CD14-positive monocyte (primary cell): ENCODE measurements around the gene ST3GAL3. TPM values are rescaled to one million over a fixed set of nuclear protein-coding genes. Genes with fewer than 3 reads are reported as not detected.

Experiments used
- DNase-seq, 3 donors: peaks; one replicate each; pipeline ENCODE4 v3.0.0-alpha.2; 2011 to 2022
- H2AFZ ChIP-seq: 2 replicates; pipeline ENCODE4 v1.6.0; 2012; ENCODE audit warnings: mild to moderate bottlenecking, low read depth, low read length, inconsistent platforms; ENCODE audit not compliant: insufficient read depth, poor library complexity, severe bottlenecking
- H3K27ac ChIP-seq, 2 donors: 1 replicate in 1 of 2; 2 replicates in 1 of 2; pipeline ENCODE4 v1.5.1; 2012 to 2013; ENCODE audit warnings: low read length in 2 of 2, control low read depth in 1 of 2, inconsistent platforms in 1 of 2, low read depth in 1 of 2, mild to moderate bottlenecking in 1 of 2
- H3K27me3 ChIP-seq, 2 donors: one replicate each; pipeline versions ENCODE4 v1.6.0 to v1.6.1; 2011 to 2013; ENCODE audit warnings: low read length in 2 of 2; ENCODE audit not compliant: control insufficient read depth in 2 of 2, insufficient read depth in 2 of 2
- H3K36me3 ChIP-seq, 2 donors: replicated peaks in 1 of 2; 1 replicate in 1 of 2; 2 replicates in 1 of 2; pipeline versions ENCODE4 v1.5.1 to v1.6.1; 2012 to 2013; ENCODE audit warnings: low read length in 2 of 2, control low read depth in 1 of 2, inconsistent platforms in 1 of 2, mild to moderate bottlenecking in 1 of 2; ENCODE audit not compliant: insufficient read depth in 2 of 2, control insufficient read depth in 1 of 2
- H3K4me1 ChIP-seq, 2 donors: 1 replicate in 1 of 2; 2 replicates in 1 of 2; pipeline versions ENCODE4 v1.5.1 to v1.6.1; 2012 to 2013; ENCODE audit warnings: low read length in 2 of 2, control low read depth in 1 of 2, inconsistent platforms in 1 of 2, mild to moderate bottlenecking in 1 of 2, moderate library complexity in 1 of 2; ENCODE audit not compliant: insufficient read depth in 2 of 2, control insufficient read depth in 1 of 2
- H3K4me2 ChIP-seq: replicated peaks from 2 replicates; pipeline ENCODE3; 2012; ENCODE audit warnings: low read length, moderate library complexity, mild to moderate bottlenecking; ENCODE audit not compliant: poor library complexity, severe bottlenecking; ENCODE audit errors: extremely low read depth
- H3K4me3 ChIP-seq, 3 experiments: fragments of 200-600 bp in 1 of 3; sonication (generic) in 1 of 3; replicated peaks in 1 of 3; 1 replicate in 2 of 3; 2 replicates in 1 of 3; pipeline ENCODE4 v1.5.1; 2011 to 2013; ENCODE audit warnings: low read length in 3 of 3, mild to moderate bottlenecking in 3 of 3, control low read depth in 2 of 3, low read depth in 2 of 3, inconsistent platforms in 1 of 3, moderate library complexity in 1 of 3
- H3K79me2 ChIP-seq: 2 replicates; pipeline ENCODE4 v1.6.0; 2012; ENCODE audit warnings: mild to moderate bottlenecking, control low read depth, inconsistent platforms, low read length, moderate library complexity; ENCODE audit not compliant: insufficient read depth
- H3K9ac ChIP-seq: 2 replicates; pipeline ENCODE4 v1.6.0; 2017; ENCODE audit warnings: low read length, mild to moderate bottlenecking; ENCODE audit not compliant: insufficient read depth, poor library complexity, severe bottlenecking
- H3K9me3 ChIP-seq, 2 donors: replicated peaks in 1 of 2; 1 replicate in 1 of 2; 2 replicates in 1 of 2; pipeline versions ENCODE4 v1.5.1 to v1.6.1; 2012 to 2013; ENCODE audit warnings: low read length in 2 of 2, control low read depth in 1 of 2; ENCODE audit not compliant: control insufficient read depth in 1 of 2, insufficient read depth in 1 of 2
- H4K20me1 ChIP-seq: 2 replicates; pipeline ENCODE4 v1.6.0; 2012; ENCODE audit warnings: mild to moderate bottlenecking, low read length, control low read depth, moderate library complexity; ENCODE audit not compliant: insufficient read depth
- H3K27ac Mint-ChIP-seq, 7 donors: one replicate each; pipeline ENCODE4 v1.8.0; 2020; ENCODE audit warnings: mild to moderate bottlenecking in 7 of 7, mixed read lengths in 7 of 7, moderate library complexity in 6 of 7, inconsistent platforms in 2 of 7
- H3K27me3 Mint-ChIP-seq, 3 donors: one replicate each; pipeline ENCODE4 v1.8.0; 2021 to 2022; ENCODE audit warnings: low read depth in 3 of 3, mild to moderate bottlenecking in 3 of 3, mixed read lengths in 3 of 3, moderate library complexity in 3 of 3, inconsistent platforms in 1 of 3
- H3K36me3 Mint-ChIP-seq, 2 donors: one replicate each; pipeline ENCODE4 v1.8.0; 2020; ENCODE audit warnings: mixed read lengths in 2 of 2, inconsistent platforms in 1 of 2, mild to moderate bottlenecking in 1 of 2
- H3K4me1 Mint-ChIP-seq: one replicate; pipeline ENCODE4 v1.8.0; 2020; ENCODE audit warnings: mild to moderate bottlenecking, mixed read lengths
- H3K4me3 Mint-ChIP-seq, 2 donors: one replicate each; pipeline ENCODE4 v1.8.0; 2020; ENCODE audit warnings: mild to moderate bottlenecking in 2 of 2, mixed read lengths in 2 of 2, moderate library complexity in 1 of 2
- H3K9me3 Mint-ChIP-seq, 7 donors: one replicate each; pipeline ENCODE4 v1.8.0; 2020 to 2022; ENCODE audit warnings: mixed read lengths in 7 of 7, mild to moderate bottlenecking in 6 of 7, moderate library complexity in 6 of 7, inconsistent platforms in 2 of 7
- WGBS: methylation state at CpG from one replicate; pipeline ENCODE4 v1.1.5; 2013; ENCODE audit warnings: missing lambda C conversion rate; ENCODE audit not compliant: insufficient coverage; 5-methylcytosine and 5-hydroxymethylcytosine counted together
- intact Hi-C, 2 donors: fragments of 100-400 bp; cut with micrococcal nuclease; formaldehyde crosslinking; loops; one replicate each; pipeline versions ENCODE4 v1.15.0 to v1.15.1; 2023
- polyA plus RNA-seq, 3 donors: library from polyadenylated mRNA; depleted of rRNA in 1 of 3; unstranded in 2 of 3; stranded (reverse) in 1 of 3; fragments of 300-500 nt in 2 of 3; fragments of >200 nt in 1 of 3; fragmentation: Illumina TruSeq in 2 of 3; gene quantifications; 1 replicate in 2 of 3; 2 replicates in 1 of 3; pipeline ENCODE4 v1.2.3, GENCODE V29; 2012 to 2021
- TF ChIP-seq, protein P1 (sequence below): fragments of 200-600 bp; IDR thresholded peaks from one replicate; pipeline ENCODE4 v1.8.0; 2022; ENCODE audit warnings: antibody characterized with exemption, mild to moderate bottlenecking

The ST3GAL3 gene
- polyA plus RNA-seq, 3 donors, result 1.6 to 4.5 (median 2.1) TPM

GRCh38 chr1:43706598-43707189 lies 642 bp upstream of the ST3GAL3 start:
- intact Hi-C loops, result loop anchor here (5.0 kb wide), 2 partner anchors 54 to 241 kb away; partner anchors contain the start of genes IPO13 (in 1 of the 2) and KDM4A (in 1 of the 2)
- peaks cover 9% of the 10 kb centered on the region for H4K20me1 ChIP-seq
- peak overlapping the region; percentile 85 for H3K9ac ChIP-seq
- H3K27me3 ChIP-seq, result no peaks in the 10 kb centered on the region
- H2AFZ ChIP-seq, result peak overlapping the region; percentile 91
- H3K4me2 ChIP-seq, result peak overlapping the region; percentile 93
- Mint-ChIP-seq H3K9me3 (no peaks in the 10 kb centered on the region), H3K4me1 (peaks cover 44% of the 10 kb centered on the region), H3K27me3 (no peaks in the 10 kb centered on the region), H3K27ac (peak overlapping the region; percentile 20 to 85 (median 70)), H3K4me3 (peak overlapping the region; percentile 83 to 89), H3K36me3 (peaks cover 27 to 39% of the 10 kb centered on the region in 2 donors)
- WGBS, result 6% methylated on average over 22 of the region's 30 CpGs
- peaks cover 31 to 34% of the 10 kb centered on the region in 2 donors for H3K36me3 ChIP-seq
- peak overlapping the region in 1 of 2 donors; percentile 80 for H3K27ac ChIP-seq
- H3K79me2 ChIP-seq, result peaks cover 40% of the 10 kb centered on the region
- H3K9me3 ChIP-seq, result no peaks in the 10 kb centered on the region
- H3K4me1 ChIP-seq, result peaks cover 27 to 37% of the 10 kb centered on the region in 2 donors
- TF ChIP-seq, protein P1, sequence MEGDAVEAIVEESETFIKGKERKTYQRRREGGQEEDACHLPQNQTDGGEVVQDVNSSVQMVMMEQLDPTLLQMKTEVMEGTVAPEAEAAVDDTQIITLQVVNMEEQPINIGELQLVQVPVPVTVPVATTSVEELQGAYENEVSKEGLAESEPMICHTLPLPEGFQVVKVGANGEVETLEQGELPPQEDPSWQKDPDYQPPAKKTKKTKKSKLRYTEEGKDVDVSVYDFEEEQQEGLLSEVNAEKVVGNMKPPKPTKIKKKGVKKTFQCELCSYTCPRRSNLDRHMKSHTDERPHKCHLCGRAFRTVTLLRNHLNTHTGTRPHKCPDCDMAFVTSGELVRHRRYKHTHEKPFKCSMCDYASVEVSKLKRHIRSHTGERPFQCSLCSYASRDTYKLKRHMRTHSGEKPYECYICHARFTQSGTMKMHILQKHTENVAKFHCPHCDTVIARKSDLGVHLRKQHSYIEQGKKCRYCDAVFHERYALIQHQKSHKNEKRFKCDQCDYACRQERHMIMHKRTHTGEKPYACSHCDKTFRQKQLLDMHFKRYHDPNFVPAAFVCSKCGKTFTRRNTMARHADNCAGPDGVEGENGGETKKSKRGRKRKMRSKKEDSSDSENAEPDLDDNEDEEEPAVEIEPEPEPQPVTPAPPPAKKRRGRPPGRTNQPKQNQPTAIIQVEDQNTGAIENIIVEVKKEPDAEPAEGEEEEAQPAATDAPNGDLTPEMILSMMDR, result no peak
- DNase-seq, result no peak
- H3K4me3 ChIP-seq, result peak overlapping the region; percentile 38 to 89 (median 66)

DNA sequence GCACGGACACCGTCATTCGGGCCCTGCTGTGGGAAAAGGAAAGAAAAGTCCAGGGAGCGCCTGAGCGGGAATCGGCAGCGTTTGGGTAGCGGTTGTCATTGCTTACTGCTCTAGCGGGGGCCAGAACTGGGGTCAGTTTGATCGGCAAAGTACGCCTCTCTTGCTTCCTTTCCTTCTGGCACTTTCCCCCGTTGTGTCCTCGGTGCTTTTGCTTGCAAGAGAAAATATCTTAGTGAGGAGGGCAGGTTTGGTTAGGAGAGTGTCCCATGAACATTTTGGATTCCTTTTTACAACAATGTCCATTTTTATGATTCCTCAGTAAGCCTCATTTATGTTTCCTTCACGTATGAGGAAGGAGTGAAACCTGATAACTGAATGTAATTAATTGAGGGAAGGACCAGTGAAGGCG lies 670 bp downstream of the ST3GAL3 start:
- DNase-seq, result no peak
- peaks cover 53% of the 10 kb centered on the region for H3K79me2 ChIP-seq
- H3K36me3 ChIP-seq, result peaks cover 19 to 21% of the 10 kb centered on the region in 2 donors
- 0% methylated on average over 10 of the region's 15 CpGs for WGBS
- peaks cover 9% of the 10 kb centered on the region for H4K20me1 ChIP-seq
- peaks cover 27 to 37% of the 10 kb centered on the region in 2 donors for H3K4me1 ChIP-seq
- peak overlapping the region; percentile 85 for H3K9ac ChIP-seq
- H3K27ac ChIP-seq, result peak overlapping the region in 1 of 2 donors; percentile 80
- peak overlapping the region; percentile 93 for H3K4me2 ChIP-seq
- intact Hi-C loops, result loop anchor here (2.0 to 5.0 kb wide), 3 partner anchors 56 to 239 kb away; partner anchors contain the start of genes KDM4A (in 2 of the 2) and IPO13 (in 1 of the 2)
- no peaks in the 10 kb centered on the region for H3K9me3 ChIP-seq
- Mint-ChIP-seq H3K4me1 (peaks cover 45% of the 10 kb centered on the region), H3K4me3 (peak overlapping the region; percentile 92 to 97), H3K27ac (peak overlapping the region; percentile 50 to 92 (median 83)), H3K9me3 (no peaks in the 10 kb centered on the region), H3K36me3 (peaks cover 21 to 28% of the 10 kb centered on the region in 2 donors), H3K27me3 (no peaks in the 10 kb centered on the region)
- H3K4me3 ChIP-seq, result peak overlapping the region; percentile 75 to 89 (median 75)
- no peaks in the 10 kb centered on the region for H3K27me3 ChIP-seq
- H2AFZ ChIP-seq, result peak overlapping the region; percentile 91
- TF ChIP-seq, protein P1, result no peak
